Epithelial cell of esophagus (primary cell): ENCODE data around the gene PDE7B.

Source experiments
- DNase-seq: peaks from one replicate; pipeline ENCODE4 v3.0.0; 2010; ENCODE audit warnings: low read depth
- H3K4me3 ChIP-seq: 2 replicates; pipeline ENCODE4 v1.5.1; 2011; ENCODE audit warnings: mild to moderate bottlenecking, low read length, control low read depth
- CTCF ChIP-seq: IDR thresholded peaks from 2 replicates; pipeline ENCODE4 v1.5.1; 2011; ENCODE audit warnings: low read depth, mild to moderate bottlenecking, low read length, control low read depth, inconsistent platforms; ENCODE audit not compliant: insufficient read depth; ENCODE audit errors: missing control alignments

PDE7B gene

GRCh38 chr6:135976585-135976984, 125.1 kb downstream of the PDE7B start:
- TF ChIP-seq CTCF, result no peak
- DNase-seq, result no peak
- no peak overlapping the region for H3K4me3 ChIP-seq

GRCh38 chr6:135983093-135983492, 131.6 kb downstream of the PDE7B start:
- no peak overlapping the region for H3K4me3 ChIP-seq
- no peak for DNase-seq
- TF ChIP-seq CTCF, result no peak

GRCh38 chr6:135983718-135984343, 132.3 kb downstream of the PDE7B start:
- TF ChIP-seq CTCF, result no peak

GRCh38 chr6:135985471-135985870, 134.0 kb downstream of the PDE7B start:
- no peak for TF ChIP-seq CTCF
- no peak overlapping the region for H3K4me3 ChIP-seq
- DNase-seq, result no peak

More at GRCh38 chr6:135983718-135984343, 132.3 kb downstream of the PDE7B start:
- H3K4me3 ChIP-seq, result no peak overlapping the region
- DNase-seq, result no peak

- TF ChIP-seq CTCF, result no peak
- no peak for DNase-seq
- no peak overlapping the region for H3K4me3 ChIP-seq
Observed at GRCh38 chr6:135987226-135987625, 135.7 kb downstream of the PDE7B start.

- no peak overlapping the region for H3K4me3 ChIP-seq
- peak; percentile 24 for DNase-seq
- no peak for TF ChIP-seq CTCF
Observed at GRCh38 chr6:135990439-135990838, 138.9 kb downstream of the PDE7B start.

GRCh38 chr6:135990855-135991464, 139.5 kb downstream of the PDE7B start:
- TF ChIP-seq CTCF, result no peak
- H3K4me3 ChIP-seq, result no peak overlapping the region
- DNase-seq, result peak; percentile 49
